Psoas muscle (tissue), 8 donors: Measurements from ENCODE around the gene SYT7. TPM values are rescaled to one million over a fixed set of nuclear protein-coding genes. Genes with fewer than 3 reads are reported as not detected.

Experiments
- ATAC-seq, 4 donors: fragments of 200-7000 bp; cut with Tn5 transposase; one replicate each; pipeline ENCODE4 v1.9.1; 2020; ENCODE audit warnings: moderate library complexity in 3 of 4, mild to moderate bottlenecking in 2 of 4
- DNase-seq, 2 donors: peaks; one replicate each; pipeline ENCODE4 v3.0.0-alpha.2; 2020
- H3K27ac ChIP-seq: fragments of 200-600 bp; one replicate; pipeline ENCODE4 v1.8.0; 2022
- H3K27me3 ChIP-seq, 3 donors: fragments of 200-600 bp in 1 of 3; one replicate each; pipeline versions ENCODE4 v1.6.1 to v1.8.0; 2013 to 2022; ENCODE audit warnings: low read length in 2 of 3, mild to moderate bottlenecking in 2 of 3, moderate library complexity in 1 of 3; ENCODE audit not compliant: insufficient read depth in 3 of 3
- H3K36me3 ChIP-seq, 2 donors: fragments of 200-600 bp in 1 of 2; one replicate each; pipeline versions ENCODE4 v1.6.1 to v1.8.0; 2013 to 2022; ENCODE audit warnings: low read depth in 1 of 2, mild to moderate bottlenecking in 1 of 2, moderate library complexity in 1 of 2; ENCODE audit not compliant: insufficient read depth in 1 of 2
- H3K4me1 ChIP-seq: fragments of 200-600 bp; one replicate; pipeline ENCODE4 v1.8.0; 2022
- H3K4me3 ChIP-seq: fragments of 200-600 bp; one replicate; pipeline ENCODE4 v1.8.0; 2022; ENCODE audit warnings: mild to moderate bottlenecking
- H3K9me3 ChIP-seq: fragments of 200-600 bp; one replicate; pipeline ENCODE4 v1.8.0; 2022
- CTCF ChIP-seq: fragments of 200-600 bp; IDR thresholded peaks from one replicate; pipeline ENCODE4 v1.8.0; 2022; ENCODE audit warnings: antibody characterized with exemption
- WGBS, 3 donors: extraction: QIAGEN DNeasy Blood & Tissue Kit; methylation state at CpG; one replicate each; pipeline versions ENCODE4 v1.1.6 to v1.1.7; 2013; 5-methylcytosine and 5-hydroxymethylcytosine counted together
- intact Hi-C, 2 donors: fragments of 100-400 bp; cut with DNase I; formaldehyde crosslinking; loops; one replicate each; pipeline versions ENCODE4 v1.11.0 to v1.14.2; 2022
- long read RNA-seq, 2 donors: library from polyadenylated mRNA; unstranded; transcript quantifications; one replicate each; pipeline ENCODE4 v2.0.0, GENCODE V29; 2021
- polyA plus RNA-seq, 3 donors: library from polyadenylated mRNA; stranded (reverse); fragments of 200-250 nt; gene quantifications; one replicate each; pipeline ENCODE4 v1.2.3, GENCODE V29; 2013
- total RNA-seq, 4 donors: library from RNA; stranded (reverse); fragmentation: NEBNext Ultra II Directional in 2 of 4; extraction: Animal tissue kit (Norgen Biotek cat#: 25700) in 2 of 4; gene quantifications; one replicate each; pipeline versions ENCODE4 v1.2.1 to v1.2.4, GENCODE V29; 2021 to 2023
- donor health status: healthy with polysubstance abuse.
- donor health status: DM: no; HTN: no; CAD: no; lungs with moderate emphysema.
- donor health status: Bipolar disorder and iron deficiency.
- donor health status: healthy.
- donor health status: DM: yes; HTN: yes; CAD: no.
- donor health status: DM: no; HTN: no; CAD: no.
- donor health status: DM: no; HTN: no; CAD: no.
- donor health status: DM: yes; HTN: yes; CAD: no.

SYT7 gene, protein sequence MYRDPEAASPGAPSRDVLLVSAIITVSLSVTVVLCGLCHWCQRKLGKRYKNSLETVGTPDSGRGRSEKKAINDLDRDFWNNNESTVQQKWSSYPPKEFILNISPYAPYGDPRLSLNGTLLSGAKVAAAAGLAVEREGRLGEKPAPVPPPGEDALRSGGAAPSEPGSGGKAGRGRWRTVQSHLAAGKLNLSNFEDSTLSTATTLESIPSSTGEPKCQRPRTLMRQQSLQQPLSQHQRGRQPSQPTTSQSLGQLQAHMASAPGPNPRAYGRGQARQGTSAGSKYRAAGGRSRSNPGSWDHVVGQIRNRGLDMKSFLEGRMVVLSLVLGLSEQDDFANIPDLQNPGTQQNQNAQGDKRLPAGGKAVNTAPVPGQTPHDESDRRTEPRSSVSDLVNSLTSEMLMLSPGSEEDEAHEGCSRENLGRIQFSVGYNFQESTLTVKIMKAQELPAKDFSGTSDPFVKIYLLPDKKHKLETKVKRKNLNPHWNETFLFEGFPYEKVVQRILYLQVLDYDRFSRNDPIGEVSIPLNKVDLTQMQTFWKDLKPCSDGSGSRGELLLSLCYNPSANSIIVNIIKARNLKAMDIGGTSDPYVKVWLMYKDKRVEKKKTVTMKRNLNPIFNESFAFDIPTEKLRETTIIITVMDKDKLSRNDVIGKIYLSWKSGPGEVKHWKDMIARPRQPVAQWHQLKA
- total RNA-seq (1 to 10 TPM; 1.9 to 2.8 (median 2.1) TPM), polyA plus RNA-seq (1 to 10 TPM in 2 of 3 donors, under 1 TPM in 1; 0.96 to 3.5 (median 1.4) TPM)
- long read RNA-seq, donor 1, partial matches to known transcripts: 1 of 2 reads
- long read RNA-seq, donor 1, other reads (novel, unspliced or antisense): 1 of 2 reads
- long read RNA-seq, donor 2: 0 reads

DNA sequence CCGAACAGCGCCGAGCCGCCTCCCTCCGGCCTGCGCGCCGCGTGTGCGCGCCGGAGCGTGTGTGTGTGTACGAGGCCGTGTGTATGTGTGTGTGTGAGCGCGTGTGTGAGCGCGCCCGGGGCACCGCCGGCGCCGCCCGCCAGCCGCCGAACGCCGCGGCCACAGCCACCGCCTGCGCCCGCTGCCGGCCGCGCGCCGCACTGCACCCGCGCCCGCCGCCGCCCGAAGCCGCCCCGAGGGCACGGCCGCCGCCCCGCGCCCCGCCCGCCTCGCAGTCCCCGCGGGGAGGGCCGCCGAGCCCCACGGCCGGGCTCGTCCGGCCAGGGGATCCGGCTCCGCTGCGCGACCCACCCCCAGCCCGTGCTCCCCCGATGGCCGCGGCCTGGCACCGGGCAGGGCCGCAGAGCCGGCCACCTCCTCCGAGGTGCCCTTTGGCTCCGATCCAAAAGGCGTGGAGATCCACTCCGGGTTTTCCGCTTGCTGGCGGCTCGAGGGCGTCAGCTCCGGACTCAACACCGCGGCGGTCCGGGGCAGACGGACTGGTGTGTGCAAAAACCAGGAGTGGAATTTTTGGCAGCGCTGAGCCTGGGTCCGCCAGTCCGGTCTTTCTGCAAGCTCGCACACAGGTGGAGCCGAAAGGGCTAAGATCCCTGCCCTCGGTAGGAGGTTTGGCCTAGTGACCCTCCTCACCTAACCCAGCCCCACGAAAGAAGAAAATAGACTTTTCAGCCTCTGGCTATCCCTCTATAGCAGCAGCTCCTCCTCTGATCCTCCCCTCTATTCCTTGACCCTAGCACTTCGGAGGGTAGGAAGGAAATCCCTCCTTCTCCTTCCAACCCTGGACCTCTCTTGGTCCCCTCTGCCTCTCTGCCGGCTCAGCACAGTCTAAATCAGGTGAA is at the start of gene SYT7:
Gene SYT7 (minus strand): TSS at position 47 of the 899 bp plus-strand sequence. CDS start 256 bp downstream, outside the sequence.
- ATAC-seq: peak; percentile 90 to 94 (median 92)
- H3K4me1 ChIP-seq: no peaks in the 10 kb centered on the region

DNA sequence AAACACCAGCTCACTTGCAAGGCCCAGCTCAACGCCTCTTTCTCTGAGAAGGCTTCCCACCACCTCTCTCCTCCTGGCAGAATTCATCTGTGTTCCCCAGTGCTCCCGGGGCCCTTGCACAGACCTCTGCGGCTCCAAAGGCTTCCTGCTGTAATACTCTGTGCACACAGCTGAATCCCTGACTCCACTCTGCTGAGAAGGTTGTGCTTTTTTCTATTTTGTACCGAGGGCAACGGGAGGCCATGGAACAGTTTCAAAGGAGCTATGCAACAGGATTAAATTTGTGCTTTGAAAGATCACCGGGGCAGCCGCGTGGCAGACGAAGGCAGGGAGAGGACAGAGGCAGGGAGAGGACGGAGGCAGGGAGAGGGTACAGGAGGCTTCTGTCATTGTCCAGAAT is 49.2 kb upstream of the SYT7 start:
- intact Hi-C loops: loop anchor here in 1 of 2 donors (10.0 kb wide), 1 partner anchor 185 kb away; no protein-coding TSS in a partner anchor
- 34 to 47% (median 41%) methylated on average over 10 of the region's 10 CpGs for WGBS, 3 donors
- H3K27me3 ChIP-seq: no peaks in the 10 kb centered on the region
- H3K9me3 ChIP-seq: no peaks in the 10 kb centered on the region
- peak overlapping the region; percentile 90 for H3K27ac ChIP-seq
- H3K36me3 ChIP-seq: no peaks in the 10 kb centered on the region
- TF ChIP-seq CTCF: no peak
- DNase-seq (no peak), ATAC-seq (peak in 3 of 4 donors; percentile 48 to 70 (median 68))
- H3K4me1 ChIP-seq: peaks cover 29% of the 10 kb centered on the region
- H3K4me3 ChIP-seq: peak overlapping the region; percentile 15

More for the DNA sequence above, at the start of gene SYT7:
- 1 to 2% (median 1%) methylated on average over 28 to 92 of the region's 96 CpGs for WGBS, 3 donors
- no peaks in the 10 kb centered on the region for H3K27me3 ChIP-seq
- no peaks in the 10 kb centered on the region for H3K9me3 ChIP-seq
- peak; percentile 95 to 97 for DNase-seq
- peak within 1 kb of the TSS; percentile 66 for H3K4me3 ChIP-seq
- no peaks in the 10 kb centered on the region for H3K36me3 ChIP-seq
- intact Hi-C loops: loop anchor here in 1 of 2 donors (2.0 to 5.0 kb wide), 2 partner anchors 48 to 151 kb away; no protein-coding TSS in a partner anchor
- peak within 1 kb of the TSS; percentile 63 for H3K27ac ChIP-seq
- TF ChIP-seq CTCF: peak; percentile 40

DNA sequence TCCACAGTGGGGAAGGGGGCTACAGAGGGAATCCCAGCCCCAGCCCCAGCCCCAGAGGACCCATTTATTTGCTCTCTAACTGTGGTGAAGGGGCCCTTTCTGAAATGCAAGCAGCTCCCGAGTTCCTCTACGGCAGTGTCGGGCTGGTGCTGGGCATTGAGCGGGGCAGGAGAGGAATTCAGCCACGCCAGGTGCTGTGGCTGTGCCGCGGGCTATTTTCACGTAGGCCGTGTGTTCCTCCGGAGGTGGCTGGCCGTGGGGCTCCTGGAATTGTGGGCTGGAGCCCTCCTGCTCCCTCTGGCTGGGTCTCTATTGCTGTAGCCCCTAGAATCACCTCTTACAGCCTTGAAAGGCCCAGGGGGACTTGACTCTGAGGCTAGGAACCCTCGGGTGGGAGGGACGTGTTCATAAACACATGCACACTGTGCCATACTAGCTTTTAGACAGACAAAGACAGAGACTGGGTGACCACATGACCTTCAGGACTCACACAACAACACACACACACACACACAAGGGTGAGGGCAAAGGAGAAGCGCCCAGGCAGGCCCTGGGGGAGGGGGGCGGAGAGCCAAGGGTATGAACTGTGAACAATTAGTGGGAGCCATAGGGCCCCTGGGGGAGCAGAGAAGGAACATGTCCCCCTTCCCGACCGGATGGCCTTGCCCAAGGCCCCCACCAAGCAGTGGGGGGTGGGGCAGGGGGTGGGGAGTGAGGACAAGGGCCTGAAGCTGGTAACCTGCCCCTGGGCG is 48.4 kb upstream of the SYT7 start:
- DNase-seq (no peak), ATAC-seq (no peak)
- H3K36me3 ChIP-seq: no peaks in the 10 kb centered on the region
- intact Hi-C loops: loop anchor here in 1 of 2 donors (2.0 kb wide), 1 partner anchor 48 kb away; the partner anchor contains the start of gene SYT7
- TF ChIP-seq CTCF: no peak
- H3K27ac ChIP-seq: peak overlapping the region; percentile 90
- peak overlapping the region; percentile 15 for H3K4me3 ChIP-seq
- WGBS, 3 donors: 84 to 95% (median 91%) methylated on average over 16 to 18 of the region's 18 CpGs
- H3K27me3 ChIP-seq: no peaks in the 10 kb centered on the region
- H3K9me3 ChIP-seq: no peaks in the 10 kb centered on the region
- peaks cover 29% of the 10 kb centered on the region for H3K4me1 ChIP-seq

- no peaks in the 10 kb centered on the region for H3K9me3 ChIP-seq
- no peak overlapping the region for H3K4me3 ChIP-seq
- no peaks in the 10 kb centered on the region for H3K27me3 ChIP-seq
- ATAC-seq: no peak
- H3K36me3 ChIP-seq: no peaks in the 10 kb centered on the region
- H3K4me1 ChIP-seq: peaks cover 29% of the 10 kb centered on the region
- peak overlapping the region; percentile 90 for H3K27ac ChIP-seq
- no peak for TF ChIP-seq CTCF
- intact Hi-C loops: loop anchor here in 1 of 2 donors (2.0 kb wide), 1 partner anchor 48 kb away; the partner anchor contains the start of gene SYT7
- 52 to 63% (median 60%) methylated on average over 5 of the region's 5 CpGs for WGBS, 3 donors
- no peak for DNase-seq
Measured at GRCh38 chr11:61628662-61628970, 47.7 kb upstream of the SYT7 start.
